Measurements from ENCODE around the gene SLC6A6.
A peak's percentile ranks its signal among the peaks of the same experiment; 100 is the strongest.

The SLC6A6 gene

DNA sequence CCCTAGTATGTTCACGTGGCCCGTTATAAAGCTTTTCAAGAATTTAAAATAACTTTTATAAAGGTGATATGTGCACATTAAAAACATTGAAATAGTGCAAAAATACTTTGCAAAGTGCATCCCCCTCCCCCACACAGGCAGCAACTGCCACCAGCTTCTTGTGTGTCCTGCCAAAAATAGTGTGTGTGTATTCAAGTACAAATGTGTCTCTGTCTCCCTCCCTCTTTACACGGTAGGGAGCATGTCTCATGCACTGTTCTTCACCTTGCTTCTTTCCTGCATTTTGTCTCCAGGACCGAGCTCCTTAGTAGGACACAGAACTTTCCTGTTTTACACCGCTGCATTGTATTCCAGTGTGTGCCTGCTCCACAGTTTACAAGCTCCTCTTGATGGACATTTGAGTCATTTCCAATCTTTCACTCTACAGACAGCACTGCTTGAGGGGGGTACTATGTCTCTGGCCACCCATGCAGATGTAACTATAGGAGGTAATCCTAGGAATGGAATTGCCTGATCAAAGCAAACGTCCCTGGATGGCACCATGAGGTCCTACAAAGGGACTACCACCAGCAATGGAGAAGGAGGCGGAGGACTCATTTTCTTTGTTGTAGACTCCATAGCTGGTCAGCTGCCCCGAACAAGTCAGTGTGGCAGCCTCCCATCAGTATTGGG is 52.4 kb downstream of the SLC6A6 start:
- no peak for DNase-seq

DNA sequence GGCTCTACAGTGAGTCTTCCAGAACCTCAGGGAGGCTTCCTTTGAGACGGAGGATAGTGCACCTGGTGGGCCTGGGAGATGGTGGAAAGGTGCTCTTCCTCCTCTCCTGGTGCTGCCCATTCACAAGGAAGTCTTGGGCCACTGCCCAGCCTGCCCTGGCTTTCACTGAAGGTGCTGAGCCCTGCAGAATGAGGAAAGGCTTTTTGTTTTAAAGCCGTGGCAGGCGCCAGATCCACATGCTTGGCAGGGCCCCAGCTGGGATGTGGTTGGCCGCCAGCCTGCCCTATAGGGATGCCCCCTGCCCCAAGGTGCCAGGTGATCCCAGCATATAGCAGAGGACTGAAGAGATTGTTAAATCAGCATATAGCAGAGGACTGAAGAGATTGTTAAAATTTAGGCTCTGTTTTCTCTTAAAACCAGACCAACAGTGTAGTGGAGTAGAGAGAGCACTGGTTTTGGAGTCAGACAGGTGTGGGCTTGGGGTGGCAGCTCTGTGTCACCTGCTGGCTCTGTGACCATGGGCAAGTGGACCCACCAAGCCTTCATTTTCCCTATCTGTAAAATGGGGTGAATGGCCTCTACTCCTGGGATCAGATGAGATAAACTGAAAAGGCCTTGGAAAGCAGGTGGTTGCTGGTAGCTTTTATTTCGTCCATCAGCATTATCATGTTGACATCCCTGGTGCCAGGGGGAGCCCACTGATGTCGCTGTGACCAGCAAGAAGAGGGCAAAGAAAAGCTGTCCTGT is 53.3 kb downstream of the SLC6A6 start:
- DNase-seq, result no peak

DNA sequence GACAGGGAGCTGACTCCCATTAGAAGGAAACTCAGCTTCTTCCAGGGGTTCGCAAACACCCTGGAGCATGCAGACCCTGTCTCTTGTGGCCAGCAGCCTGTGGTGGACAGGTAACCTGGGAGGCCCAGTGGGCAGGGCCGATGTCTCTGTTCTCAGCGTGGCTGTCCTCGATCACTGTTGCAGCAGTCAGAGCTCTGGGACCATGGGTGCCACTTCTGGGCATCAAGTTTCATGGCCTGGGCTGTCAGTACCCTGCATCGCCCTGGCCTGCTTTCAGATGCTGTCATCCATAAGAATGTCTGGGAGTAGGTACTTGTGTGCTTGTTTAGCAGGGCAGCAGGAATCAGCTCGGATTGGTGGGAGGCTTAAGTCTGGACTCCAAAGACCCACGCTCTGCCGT is 54.4 kb downstream of the SLC6A6 start:
- no peak for DNase-seq

DNA sequence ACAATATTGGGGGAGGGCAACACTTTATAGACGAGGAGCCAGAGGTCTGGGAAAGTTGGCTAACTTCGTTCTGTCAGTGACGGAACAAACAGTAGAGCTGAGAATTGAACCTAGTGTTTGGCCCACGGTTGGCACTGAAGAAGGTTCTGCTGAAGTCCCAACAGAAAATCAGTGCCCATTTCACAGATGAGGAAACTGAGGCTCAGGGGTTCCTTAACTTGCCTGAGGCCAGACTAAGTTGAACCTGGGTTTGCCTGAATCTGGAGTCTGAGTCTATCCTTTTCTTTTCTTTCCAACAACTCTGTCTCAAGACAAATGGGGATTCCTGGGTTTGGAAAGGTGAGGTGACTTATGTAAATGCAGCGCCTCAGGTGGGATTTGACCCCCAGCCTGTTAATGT is 55.1 kb downstream of the SLC6A6 start:
- no peak for DNase-seq

DNA sequence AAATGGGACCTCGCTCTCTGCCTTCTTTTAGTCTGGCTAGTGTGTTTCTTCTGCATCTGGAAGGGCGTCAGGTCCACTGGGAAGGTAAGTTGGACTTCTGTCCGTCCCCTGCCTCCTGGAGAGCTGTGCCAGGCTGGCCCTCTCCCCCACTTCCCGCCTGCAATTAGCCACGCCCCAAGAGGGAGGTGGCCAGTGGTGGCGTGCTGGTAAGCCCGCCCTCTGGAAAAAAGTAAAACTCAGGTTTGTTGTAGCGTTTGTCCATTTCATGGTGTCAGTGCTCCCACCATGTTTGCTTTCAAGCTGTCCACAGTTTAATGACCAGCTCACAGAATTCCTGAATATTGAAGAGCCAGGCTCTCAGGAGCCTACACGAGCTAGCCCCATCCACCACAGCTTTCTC is 55.6 kb downstream of the SLC6A6 start:
- no peak for DNase-seq

DNA sequence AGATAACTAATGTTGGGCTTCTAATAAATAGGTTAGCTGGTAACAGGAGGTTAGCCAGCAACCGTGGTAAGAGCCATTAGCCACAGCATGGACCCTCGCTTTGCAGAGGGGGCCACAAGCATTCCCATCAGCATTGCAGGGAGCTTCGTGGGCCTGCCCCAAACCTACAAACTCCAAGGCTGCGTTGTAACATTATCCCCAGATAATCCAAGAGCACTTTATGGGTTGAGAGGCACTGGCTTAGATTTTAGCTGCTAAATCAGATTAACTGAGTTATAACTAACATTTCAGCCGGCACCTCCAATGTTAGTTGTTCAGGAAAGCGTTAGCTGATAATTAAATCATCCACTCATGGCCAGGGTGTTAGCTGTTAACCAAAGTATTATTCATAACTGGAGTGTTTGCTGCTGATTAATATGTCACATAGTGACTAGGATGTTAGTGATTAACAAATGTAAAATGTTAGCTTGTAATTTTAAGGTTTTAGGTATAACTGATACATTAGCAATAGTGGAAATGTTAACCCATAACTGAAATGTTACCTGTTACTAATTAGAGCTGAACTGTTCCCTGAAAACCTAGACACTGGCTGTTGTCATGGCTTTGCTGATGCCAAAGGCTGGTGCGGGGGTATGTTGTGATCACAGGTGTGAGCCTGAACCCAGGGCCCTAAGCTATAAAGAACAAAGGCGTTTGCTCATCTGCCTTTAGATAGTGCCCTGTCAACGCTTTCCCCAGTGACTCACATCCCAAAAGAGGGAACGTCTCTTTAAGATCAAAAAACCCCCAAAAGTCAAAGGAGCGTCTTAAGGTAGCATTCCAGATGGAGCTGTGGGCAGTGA is 56.2 kb downstream of the SLC6A6 start:
- no peak for DNase-seq

DNA sequence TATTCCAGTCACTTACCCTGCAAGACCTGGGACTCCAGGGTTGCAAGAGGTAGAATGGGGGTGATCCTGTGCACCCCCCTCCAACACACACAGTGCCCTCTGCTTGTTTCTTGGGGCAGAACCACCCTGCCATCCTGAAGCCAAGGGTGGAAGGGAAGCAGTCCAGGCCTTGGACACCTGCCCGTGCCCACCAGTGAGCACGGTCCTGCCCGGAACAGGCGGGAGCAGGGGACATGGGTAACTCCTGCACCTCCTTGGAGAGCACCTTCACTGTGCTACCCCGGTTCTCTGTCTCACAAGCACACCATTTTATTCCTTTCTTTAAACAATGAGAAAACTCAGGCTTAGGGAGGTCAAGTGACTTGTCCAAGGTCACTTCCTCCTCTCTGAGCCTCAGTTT is 57.0 kb downstream of the SLC6A6 start:
- no peak for DNase-seq

DNA sequence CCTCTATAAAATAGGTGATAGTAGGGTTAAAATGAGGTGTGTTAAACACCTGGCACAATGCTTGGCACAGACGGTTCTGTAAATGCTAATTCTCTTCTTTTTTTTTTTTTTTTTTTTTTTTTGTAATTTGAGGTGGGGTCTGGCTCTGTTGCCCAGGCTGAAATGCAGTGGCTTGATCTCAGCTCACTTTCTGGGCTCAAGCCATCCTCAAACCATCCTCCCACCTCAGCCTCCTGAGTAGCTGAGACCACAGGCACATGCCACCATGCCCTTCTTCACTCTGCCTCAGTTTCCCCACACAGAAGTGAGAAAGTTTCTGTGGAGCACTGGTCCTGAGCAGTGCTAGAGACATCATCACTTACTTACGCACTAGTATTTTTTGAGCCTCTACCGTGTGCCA is 57.4 kb downstream of the SLC6A6 start:
- no peak for DNase-seq

DNA sequence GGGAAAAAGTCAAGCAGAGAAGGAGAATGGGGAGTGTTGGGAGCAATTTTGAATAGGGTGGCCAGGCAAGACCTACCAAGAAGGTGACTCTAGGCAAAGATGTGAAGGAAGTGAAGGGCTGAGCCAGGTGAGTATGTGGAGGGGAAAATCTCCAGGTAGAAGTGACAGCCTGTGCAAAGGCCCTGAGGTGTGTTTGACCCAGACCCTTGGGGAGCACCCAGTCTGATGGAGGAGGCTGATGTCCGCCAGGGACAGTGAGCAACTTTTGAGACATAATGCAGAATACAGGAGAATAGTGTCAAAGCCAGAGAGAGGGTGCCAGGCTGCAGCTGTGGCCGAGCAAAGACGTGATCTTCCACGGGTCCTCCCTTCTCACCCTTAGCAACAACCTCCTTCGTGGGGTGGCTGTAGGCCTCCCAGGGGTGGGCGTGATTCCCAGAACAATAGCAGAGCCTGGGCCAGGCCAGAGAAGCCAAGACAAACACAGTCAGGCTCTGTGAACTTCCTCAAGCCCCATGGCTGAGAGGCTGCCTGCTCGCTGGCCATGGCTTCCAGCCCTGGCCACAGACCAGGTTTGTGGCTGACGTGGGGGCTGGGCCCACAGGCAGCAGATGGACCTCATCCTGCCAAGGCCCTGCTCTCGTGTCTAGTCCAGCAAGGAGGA is 58.1 kb downstream of the SLC6A6 start:
- DNase-seq, result peak; percentile 93

DNA sequence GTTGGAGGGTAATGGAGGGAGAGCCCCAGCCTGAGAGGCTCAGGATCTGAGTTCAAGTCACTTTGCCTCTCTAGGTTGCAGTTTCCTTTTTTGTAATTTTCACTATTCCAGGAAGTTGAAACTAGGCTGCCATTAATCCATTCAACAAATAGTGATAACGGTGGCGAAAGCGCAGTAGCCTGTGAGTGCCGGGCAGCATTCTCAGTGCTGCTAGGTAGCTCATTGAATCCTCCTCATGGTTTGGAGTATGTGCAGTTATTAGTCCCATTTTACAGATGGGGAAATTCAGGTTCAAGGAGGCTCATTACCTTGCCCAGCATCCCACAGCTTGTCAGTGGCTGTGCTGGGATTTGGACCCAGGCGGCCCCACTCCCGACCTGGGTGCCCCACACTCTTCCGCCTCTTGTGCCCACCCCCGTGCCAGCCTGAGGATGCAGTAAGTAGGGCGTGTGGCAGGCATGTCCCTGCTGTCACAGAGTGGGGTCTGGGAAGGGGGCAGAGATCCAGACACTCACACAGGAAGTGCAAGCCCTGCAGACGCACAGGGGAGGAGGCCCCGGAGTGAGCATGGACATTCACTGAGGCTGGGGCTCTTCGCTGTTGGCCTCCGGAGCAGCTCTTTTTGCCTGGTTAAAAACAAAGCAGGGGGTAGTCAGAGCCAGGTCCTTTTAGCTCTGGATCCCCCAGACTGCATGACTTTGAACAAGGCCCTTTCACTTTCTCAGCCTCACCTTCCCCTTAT is 58.8 kb downstream of the SLC6A6 start:
- no peak for DNase-seq

DNA sequence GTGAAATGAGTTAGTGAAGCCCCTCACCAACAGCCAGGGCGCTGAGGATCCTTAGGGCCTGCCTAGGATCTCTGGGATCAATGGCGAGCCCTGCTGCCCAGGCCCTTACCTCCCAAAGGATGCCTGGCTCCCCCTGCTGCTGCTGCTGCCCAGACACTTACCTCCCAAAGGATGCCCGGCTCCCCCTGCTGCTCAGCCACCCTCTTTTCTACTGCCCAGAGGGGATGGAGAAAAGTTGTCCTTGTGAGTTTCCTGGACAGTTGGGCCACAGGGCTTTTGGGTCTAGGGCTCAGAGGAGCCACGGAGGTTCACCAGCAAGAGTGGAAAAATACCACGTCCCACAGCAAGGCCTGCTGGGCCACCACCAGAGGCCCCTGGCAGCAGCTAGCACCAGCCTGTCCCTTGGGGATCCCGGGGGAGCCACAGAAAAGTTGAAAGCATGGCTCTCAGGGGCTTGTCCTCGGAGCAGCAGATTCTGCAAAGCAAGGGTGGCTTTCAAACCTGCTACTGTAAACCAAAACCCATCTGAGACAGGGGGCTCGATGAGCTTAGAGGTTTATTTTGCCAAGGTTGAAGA is 59.4 kb downstream of the SLC6A6 start:
- DNase-seq, result peak; percentile 64

DNA sequence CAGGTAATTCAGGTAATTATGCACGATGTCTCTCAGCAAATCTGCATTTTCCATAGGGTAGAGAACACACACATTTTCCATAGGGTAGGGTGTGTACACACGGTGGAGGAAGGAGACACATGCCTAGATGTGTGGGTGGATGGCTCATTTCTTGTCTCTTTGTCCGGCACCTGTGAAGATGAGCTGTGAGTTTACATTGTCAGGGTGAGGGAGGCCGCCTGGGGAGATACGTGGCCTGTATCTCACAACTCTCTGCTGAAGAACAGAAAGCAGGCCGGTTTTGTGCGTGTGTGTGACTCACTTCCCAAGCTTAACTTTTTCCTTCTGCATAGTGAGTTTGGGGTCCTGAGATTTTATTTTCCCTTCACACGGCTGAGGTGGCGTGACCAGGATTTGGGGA is 60.3 kb downstream of the SLC6A6 start:
- no peak for DNase-seq

DNA sequence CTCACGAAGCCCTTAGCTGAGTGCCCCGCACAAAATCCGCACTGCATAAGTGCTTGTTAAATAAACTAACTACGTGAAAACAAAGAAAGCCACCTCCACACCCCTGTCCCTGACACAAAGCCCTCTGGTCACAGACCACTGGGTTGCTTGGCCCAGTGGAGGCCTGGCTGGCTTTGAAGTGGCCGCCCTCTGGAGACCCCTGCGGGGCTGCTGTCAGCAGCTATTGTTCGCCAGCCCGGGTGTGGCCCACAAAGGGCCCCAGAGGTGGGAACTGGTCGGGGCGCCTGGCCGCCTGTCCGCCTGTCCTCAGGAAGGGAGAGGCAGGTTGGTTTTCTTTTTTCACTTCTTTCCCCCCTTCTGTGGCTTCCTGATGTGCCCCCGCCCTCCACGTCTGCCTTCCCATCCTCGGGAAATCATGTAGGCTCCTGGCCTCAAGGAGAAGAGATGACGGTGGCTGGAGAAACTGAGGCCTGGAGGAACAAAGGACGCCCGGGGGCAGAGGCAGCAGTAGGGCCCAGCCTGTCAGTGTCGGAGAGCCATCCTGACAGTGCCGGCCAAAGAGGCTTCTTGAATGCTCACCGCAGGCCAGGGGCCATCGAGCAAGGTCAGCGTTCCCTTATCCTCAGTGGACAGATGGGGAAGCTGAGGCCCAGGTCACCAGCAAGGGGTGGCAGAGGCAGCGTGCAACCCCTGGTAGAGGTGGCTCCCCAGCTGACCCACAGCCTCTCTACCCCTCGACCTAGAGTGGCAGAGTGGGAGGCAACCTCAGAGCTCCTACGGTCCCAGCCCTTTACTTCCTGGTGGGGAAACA is 61.1 kb downstream of the SLC6A6 start:
- DNase-seq, result no peak

DNA sequence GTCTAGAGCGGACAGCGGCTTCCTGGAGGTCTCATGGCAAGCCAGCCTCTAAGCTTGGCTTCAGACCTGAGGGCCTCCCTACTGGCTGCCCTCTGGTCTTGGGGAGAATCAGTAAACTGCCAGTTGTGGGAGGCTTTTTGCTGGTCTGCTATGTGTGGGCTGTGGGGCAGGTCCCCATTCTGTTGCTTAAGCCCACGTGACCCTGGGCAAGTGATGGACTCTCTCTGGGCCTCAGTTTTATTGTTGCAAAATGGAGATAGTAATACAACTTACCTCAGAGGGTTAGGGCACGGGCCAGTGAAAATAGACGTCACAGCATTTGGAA is 61.7 kb downstream of the SLC6A6 start:
- no peak for DNase-seq

DNA sequence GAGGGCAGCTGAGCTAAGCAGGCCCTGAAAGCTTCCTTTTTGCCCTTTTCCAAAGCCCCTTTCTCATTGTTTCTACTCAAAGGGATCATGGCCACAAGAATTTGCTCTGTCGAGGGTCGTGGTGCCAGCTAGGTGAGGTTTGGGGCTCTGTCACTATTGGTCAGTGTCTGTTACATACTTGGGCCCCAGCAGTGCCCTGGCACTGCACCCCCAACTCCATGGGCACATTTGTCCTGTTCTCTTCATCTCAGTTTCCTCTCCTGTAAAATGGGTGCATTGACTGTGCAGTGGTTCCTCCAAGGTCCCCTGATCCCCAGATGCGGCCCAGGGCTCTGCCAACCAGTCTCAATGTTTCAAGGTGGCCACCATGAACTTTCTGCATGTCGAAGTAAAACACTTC is 62.1 kb downstream of the SLC6A6 start:
- DNase-seq, result no peak

DNA sequence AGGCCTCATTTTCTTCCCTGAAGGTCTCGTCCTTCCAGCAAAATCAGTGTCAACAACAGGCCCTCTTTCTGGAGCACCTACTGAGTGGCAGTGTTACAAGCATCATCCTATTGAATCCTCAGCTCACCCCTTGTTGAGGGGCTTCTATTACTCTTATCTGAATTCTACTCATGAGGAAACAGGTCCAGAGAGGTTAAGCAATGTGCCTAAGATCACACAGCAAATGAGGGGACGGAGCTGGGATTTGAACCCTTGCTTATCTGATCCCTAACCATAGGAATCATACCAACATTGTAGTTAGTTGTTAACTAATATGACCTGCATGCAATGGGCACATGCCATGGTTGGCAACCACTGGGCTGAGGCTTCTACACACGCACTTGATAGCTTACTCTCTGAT is 63.0 kb downstream of the SLC6A6 start:
- no peak for DNase-seq

DNA sequence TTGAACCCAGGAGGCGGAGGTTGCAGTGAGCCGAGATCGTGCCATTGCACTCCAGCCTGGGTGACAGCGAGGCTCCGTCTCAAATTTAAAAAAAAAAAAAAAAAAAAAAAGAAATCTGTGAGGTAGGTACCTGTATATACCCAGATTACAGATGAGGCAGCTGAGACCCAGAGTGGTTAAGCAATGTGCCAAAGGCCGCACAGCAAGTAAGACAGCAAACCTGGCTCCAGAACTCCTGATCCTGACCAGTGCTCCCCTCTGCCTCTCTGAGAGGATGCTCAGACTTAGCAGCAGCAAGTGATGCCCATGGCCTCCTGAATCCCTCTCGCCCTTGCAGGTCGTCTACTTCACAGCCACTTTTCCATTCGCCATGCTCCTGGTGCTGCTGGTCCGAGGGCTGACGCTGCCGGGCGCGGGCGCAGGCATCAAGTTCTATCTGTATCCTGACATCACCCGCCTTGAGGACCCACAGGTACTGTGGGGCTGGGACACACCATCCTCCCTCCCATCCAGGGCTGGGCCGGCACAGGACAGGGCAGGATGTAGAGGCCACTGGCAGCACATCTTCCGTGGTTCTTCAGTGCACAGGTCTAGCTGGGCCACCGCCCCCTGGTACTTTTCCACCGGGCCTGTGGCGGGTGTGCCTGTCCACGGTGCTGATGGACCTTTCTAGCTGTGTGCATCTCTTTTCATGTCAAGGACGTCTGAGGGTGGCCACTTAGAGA is 63.9 kb downstream of the SLC6A6 start:
- no peak for DNase-seq

DNA sequence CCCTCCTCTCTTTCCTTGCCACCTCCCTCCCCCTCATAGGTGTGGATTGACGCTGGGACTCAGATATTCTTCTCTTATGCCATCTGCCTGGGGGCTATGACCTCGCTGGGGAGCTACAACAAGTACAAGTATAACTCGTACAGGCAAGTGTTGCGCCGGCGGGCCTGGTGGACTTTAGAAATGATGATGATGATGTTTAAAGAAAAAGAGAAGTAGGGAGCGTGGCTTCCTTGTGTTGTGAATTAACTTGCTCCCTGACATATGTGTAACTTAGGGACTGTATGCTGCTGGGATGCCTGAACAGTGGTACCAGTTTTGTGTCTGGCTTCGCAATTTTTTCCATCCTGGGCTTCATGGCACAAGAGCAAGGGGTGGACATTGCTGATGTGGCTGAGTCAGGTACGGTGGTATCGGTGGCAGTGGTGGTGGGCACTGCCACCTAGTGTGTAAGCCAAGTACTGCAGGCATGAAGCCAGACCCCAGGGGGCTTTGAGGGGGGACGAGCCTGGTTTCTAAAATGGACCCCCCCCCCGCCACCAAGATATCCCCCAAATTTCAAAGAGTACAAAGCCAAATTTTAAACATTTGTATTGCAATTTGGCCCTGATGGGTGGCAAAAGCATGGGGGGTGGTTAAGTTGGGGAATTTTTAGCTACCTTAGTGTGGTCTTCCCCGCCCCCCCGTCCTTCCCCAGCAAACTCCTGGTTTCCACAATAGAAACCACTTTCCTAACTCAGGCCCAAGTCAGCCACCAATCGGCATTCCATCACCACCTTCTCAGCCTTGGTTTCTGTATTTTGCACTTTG is 65.6 kb downstream of the SLC6A6 start:
- peak; percentile 46 for DNase-seq

DNA sequence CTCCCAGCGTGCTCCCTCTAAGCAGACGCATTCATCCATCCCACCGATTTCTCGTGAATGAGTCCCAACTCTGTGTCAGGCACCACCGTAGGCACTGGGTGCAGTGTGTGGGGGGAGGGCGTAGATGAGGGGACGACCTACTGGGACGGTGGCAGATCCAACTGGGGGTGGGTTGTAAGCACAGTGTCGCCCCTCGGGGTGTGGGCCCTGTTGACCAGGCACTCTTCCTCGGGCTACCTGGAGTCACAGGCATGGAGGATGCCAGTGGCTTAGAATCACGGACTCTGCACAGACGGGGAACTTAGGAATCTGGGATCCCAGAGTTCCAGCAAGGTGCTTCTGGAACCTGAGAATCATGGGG is 66.2 kb downstream of the SLC6A6 start:
- no peak for DNase-seq

DNA sequence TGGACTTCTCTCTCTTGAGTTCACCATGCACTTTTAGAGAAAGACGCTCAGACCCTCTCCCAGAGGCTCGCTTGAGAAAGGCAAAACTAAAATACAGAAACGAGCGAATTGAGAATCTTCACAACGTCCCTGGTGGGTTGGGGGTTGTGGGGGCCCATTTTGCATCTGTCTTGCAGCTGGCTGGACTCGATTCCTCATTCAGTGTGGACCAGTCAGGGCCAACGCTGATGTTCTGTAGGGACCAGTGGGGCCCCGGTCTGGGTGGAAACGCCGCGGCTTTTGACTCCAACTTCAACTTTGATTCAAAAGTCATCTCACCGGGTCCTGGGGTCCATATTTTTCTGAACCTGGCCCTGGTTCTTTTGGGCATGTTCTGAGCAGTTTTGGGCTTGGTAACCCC is 68.1 kb downstream of the SLC6A6 start:
- no peak for DNase-seq

Measured in fibroblast of skin of back (primary cell).